WI38 (cell line): Measurements from ENCODE around the gene LEKR1.
"Not testable (repeated sequence)": the region's sequence is repeated elsewhere in the genome, so short reads cannot be mapped to it uniquely, and the experiment has no call there.

ENCODE experiments used
- H3K4me3 ChIP-seq: 2 replicates; pipeline ENCODE4 v1.5.1; 2011; ENCODE audit warnings: low read depth, mild to moderate bottlenecking, control low read depth, low read length
- CTCF ChIP-seq: IDR thresholded peaks from 2 replicates; pipeline ENCODE4 v1.5.1; 2012; ENCODE audit warnings: low read depth, mild to moderate bottlenecking, control low read depth, low read length

Gene LEKR1

DNA sequence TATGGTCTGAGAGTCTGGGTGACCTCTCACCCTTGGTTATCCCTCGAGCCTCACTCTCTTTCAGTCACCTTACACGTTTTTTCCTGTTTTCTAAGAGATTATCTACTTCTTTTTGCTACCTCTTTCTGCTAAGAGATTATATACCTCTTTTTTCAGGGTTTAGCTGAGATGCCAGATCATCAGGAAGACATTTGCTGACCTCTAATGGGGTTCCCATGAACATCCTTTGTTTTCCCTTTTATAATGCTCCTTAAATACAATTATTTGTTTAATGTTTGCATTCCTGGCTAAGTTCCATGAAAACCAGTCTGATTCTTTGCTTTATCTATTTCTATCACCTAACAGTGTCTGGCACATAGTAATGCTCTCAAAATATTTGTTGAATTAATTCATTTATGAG, 39.6 kb downstream of the LEKR1 start:
- H3K4me3 ChIP-seq: no peak overlapping the region
- no peak for TF ChIP-seq CTCF

DNA sequence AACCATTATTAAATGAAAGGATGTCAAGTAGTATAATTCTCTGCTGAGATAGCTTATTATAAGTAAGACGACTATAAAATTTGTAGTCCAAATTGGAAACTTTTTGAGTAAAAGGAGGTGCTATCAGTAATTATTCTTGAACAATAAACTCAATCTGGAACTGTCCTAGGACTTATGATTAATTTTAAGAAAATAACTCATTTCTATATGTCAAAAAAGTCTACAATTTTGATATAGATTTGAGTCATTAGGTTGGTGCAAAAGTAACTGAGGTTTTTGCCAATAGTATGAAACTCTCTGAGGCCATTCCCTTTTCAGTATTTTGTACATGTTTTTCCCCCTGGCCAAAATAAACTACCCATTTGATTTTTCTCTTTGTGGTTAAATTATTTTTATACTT, 41.0 kb downstream of the LEKR1 start:
- no peak overlapping the region for H3K4me3 ChIP-seq
- no peak for TF ChIP-seq CTCF

DNA sequence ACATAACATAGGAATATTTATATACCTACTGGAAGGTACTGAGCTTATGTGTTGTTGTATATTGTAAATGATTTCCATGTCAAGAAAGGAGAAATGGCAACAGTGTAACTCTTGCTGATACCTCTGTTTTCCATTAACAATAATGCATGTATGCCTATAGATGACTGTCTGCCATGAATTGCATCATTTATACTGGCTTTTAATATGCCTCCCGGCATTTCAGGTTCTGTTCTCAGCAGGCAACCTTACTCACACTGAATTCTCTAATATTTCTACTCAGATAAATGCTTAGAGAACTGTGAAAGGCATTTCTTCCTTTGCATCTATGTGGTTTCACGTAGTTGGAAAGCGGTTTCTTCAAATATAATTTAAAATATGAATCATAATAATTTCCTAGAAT, 41.8 kb downstream of the LEKR1 start:
- TF ChIP-seq CTCF: no peak
- H3K4me3 ChIP-seq: no peak overlapping the region

DNA sequence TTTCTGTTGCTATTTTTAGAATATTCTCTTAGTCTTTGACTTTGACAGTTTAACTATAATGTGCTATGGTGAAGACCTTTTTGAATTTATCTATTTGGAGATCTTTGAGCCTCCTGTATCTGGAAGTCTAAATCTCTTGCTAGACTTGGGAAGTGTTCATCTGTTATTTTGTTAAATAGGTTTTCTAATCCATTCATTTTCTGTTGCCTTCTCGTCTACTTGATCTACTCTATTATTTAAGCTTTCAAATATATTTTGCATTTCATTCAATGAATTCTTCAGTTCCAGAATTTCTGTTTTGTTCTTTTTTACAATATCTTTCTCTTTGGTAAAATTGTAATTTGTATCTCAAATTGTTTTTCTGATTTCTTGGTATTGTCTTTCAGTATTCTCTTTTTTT, 47.8 kb downstream of the LEKR1 start:
- no peak for TF ChIP-seq CTCF
- no peak overlapping the region for H3K4me3 ChIP-seq

DNA sequence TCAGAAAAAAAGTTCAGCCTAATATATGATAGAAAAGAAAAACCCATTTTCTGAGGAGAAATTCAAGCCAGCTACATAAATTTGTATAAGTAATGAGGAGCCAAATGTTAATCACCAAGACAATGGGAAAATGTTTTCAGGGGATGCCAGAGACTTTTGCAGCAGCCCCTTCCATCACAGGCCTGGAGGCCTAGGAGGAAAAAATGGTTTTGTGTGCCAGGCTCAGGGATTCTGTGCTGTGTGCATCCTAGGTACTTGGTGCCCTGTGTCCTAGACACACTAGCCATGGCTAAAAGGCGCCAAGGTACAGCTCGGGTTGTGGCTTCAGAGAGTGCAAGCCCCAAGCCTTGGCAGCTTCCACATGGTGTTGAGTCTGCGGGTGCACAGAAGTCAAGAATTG, 53.3 kb downstream of the LEKR1 start:
- H3K4me3 ChIP-seq: not testable (repeated sequence)

GRCh38 chr3:156885761-156886160, 59.6 kb downstream of the LEKR1 start:
- TF ChIP-seq CTCF: no peak
- no peak overlapping the region for H3K4me3 ChIP-seq

DNA sequence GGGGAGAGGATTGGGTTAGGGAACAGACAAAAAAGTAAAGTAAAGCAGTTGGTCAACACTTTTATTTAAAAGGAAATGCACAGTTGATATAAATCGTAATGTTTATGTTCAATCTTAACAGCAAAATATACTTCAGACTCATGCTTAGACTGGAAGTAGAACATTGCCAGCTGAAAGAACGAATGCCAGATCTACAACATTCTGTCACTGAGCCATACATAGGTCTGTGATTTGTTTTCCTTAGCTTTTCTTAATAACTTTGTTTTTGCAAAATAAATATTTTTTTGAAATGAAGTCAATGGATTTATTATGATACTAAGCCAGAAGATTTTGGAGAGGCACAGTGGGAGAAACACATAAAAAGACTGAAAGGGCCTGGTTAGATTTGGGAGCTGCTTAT, 62.0 kb downstream of the LEKR1 start:
- H3K4me3 ChIP-seq: no peak overlapping the region
- no peak for TF ChIP-seq CTCF

GRCh38 chr3:156888576-156888975, 62.4 kb downstream of the LEKR1 start:
- TF ChIP-seq CTCF: no peak

More at GRCh38 chr3:156888576-156888975, 62.4 kb downstream of the LEKR1 start:
- H3K4me3 ChIP-seq: no peak overlapping the region
